GM18858 (cell line): Measurements from ENCODE around the gene ITPRIP.

Experiments
- ATAC-seq: cut with Tn5 transposase; IDR thresholded peaks from one replicate; pipeline ENCODE4 v1.9.1; 2021; ENCODE audit not compliant: unreplicated experiment

ITPRIP gene

GRCh38 chr10:104309980-104310978, 28.0 kb downstream of the ITPRIP start:
- no peak for ATAC-seq

GRCh38 chr10:104308439-104308903, 29.8 kb downstream of the ITPRIP start:
- peak; percentile 86 for ATAC-seq

- no peak for ATAC-seq
Measured at GRCh38 chr10:104307576-104308438, 30.5 kb downstream of the ITPRIP start.

GRCh38 chr10:104306897-104307296, 31.4 kb downstream of the ITPRIP start:
- ATAC-seq, result no peak

GRCh38 chr10:104304927-104305326, 33.3 kb downstream of the ITPRIP start:
- no peak for ATAC-seq

GRCh38 chr10:104304356-104304745, 33.9 kb downstream of the ITPRIP start:
- no peak for ATAC-seq

- no peak for ATAC-seq
Measured at GRCh38 chr10:104303594-104304355, 34.5 kb downstream of the ITPRIP start.

- no peak for ATAC-seq
Measured at GRCh38 chr10:104301907-104302690, 36.2 kb downstream of the ITPRIP start.

- no peak for ATAC-seq
Measured at GRCh38 chr10:104300736-104301292, 37.5 kb downstream of the ITPRIP start.

- ATAC-seq, result no peak
Measured at GRCh38 chr10:104300002-104300735, 38.1 kb downstream of the ITPRIP start.

- no peak for ATAC-seq
Measured at GRCh38 chr10:104299031-104299904, 39.0 kb downstream of the ITPRIP start.

- ATAC-seq, result no peak
Measured at GRCh38 chr10:104297697-104298660, 40.3 kb downstream of the ITPRIP start.

- no peak for ATAC-seq
Measured at GRCh38 chr10:104296687-104297436, 41.4 kb downstream of the ITPRIP start.

- no peak for ATAC-seq
Measured at GRCh38 chr10:104293781-104294321, 44.4 kb downstream of the ITPRIP start.

GRCh38 chr10:104293011-104293410, 45.3 kb downstream of the ITPRIP start:
- ATAC-seq, result no peak

GRCh38 chr10:104291439-104291951, 46.8 kb downstream of the ITPRIP start:
- peak; percentile 97 for ATAC-seq
